HCT116 (cell line): Measurements from ENCODE around the gene SOCS3. TPM values are rescaled to one million over a fixed set of nuclear protein-coding genes. Genes with fewer than 3 reads are reported as not detected.

Experiments
- ATAC-seq: fragments of 200-7000 bp; cut with Tn5 transposase; 2 replicates; pipeline ENCODE4 v1.9.1; 2020; ENCODE audit warnings: mild to moderate bottlenecking, moderate library complexity
- BruUV-seq: library from RNA; stranded (reverse); fragments of 400-500 nt; replicated peaks from 2 replicates; lab custom pipeline; 2021; lab: Mats Ljungman, UMichigan
- CTCF ChIA-PET: fragments of 300-600 bp; sonication (Branson Sonifier 250); formaldehyde crosslinking; loops from one replicate; lab custom pipeline; 2021; ENCODE audit warnings: antibody characterized with exemption; lab: Charles Lee
- POLR2A ChIA-PET: fragments of 300-600, 350-600 bp; sonication (Branson Sonifier 250); formaldehyde crosslinking; loops from one replicate; lab custom pipeline; 2021; ENCODE audit warnings: antibody characterized with exemption; lab: Charles Lee
- RAD21 ChIA-PET, 2 experiments: fragments of 300-600 bp; sonication (Branson Sonifier 250); formaldehyde crosslinking; loops; one replicate each; lab custom pipeline; 2023; ENCODE audit warnings: low total read pairs in 2 of 2; ENCODE audit not compliant: uncharacterized antibody in 2 of 2, unreplicated experiment in 2 of 2, low non-redundant PET in 1 of 2; lab: Charles Lee
- DNase-seq: peaks from one replicate; pipeline ENCODE4 v3.0.0-alpha.2; 2010; ENCODE audit warnings: low read depth, low spot score
- H2AFZ ChIP-seq: fragments of 200-600 bp; shearing (Covaris generic), sonication (generic); 2 replicates; pipeline ENCODE4 v1.6.1; 2017; ENCODE audit warnings: low read depth, mixed run types, mixed read lengths, antibody characterized with exemption, low read length; ENCODE audit not compliant: poor library complexity, severe bottlenecking
- H3K27ac ChIP-seq: 2 replicates; pipeline ENCODE4 v1.5.1; 2012; ENCODE audit warnings: low read depth, low read length
- H3K27me3 ChIP-seq: fragments of 200-600 bp; sonication (generic); 2 replicates; pipeline ENCODE4 v1.6.1; 2016; ENCODE audit warnings: mixed run types, low read length, mixed read lengths; ENCODE audit not compliant: insufficient read depth
- H3K36me3 ChIP-seq, 2 experiments: fragments of 200-500 bp in 1 of 2; fragments of 200-600 bp in 1 of 2; sonication (Bioruptor generic) in 1 of 2; sonication (generic) in 1 of 2; 2 replicates each; pipeline versions ENCODE4 v1.5.1 to v1.6.1; 2014 to 2016; ENCODE audit warnings: low read length in 2 of 2, inconsistent platforms in 1 of 2, mixed read lengths in 1 of 2, mixed run types in 1 of 2; ENCODE audit not compliant: insufficient read depth in 2 of 2, control insufficient read depth in 1 of 2
- H3K4me1 ChIP-seq, 2 experiments: fragments of 200-600 bp in 1 of 2; sonication (generic) in 1 of 2; 2 replicates each; pipeline versions ENCODE4 v1.5.1 to v1.6.1; 2012 to 2017; ENCODE audit warnings: low read length in 2 of 2, inconsistent platforms in 1 of 2, mild to moderate bottlenecking in 1 of 2, mixed read lengths in 1 of 2, mixed run types in 1 of 2, moderate library complexity in 1 of 2; ENCODE audit not compliant: insufficient read depth in 2 of 2, control insufficient read depth in 1 of 2
- H3K4me2 ChIP-seq: fragments of 200-600 bp; sonication (generic); 2 replicates; pipeline ENCODE4 v1.6.1; 2017; ENCODE audit warnings: mixed run types, low read length, mixed read lengths
- H3K4me3 ChIP-seq, 2 experiments: fragments of 200-600 bp in 1 of 2; sonication (generic) in 1 of 2; replicated peaks in 1 of 2; 2 replicates each; pipeline ENCODE4 v1.5.1; 2011 to 2016; ENCODE audit warnings: low read length in 2 of 2, control low read depth in 1 of 2, low read depth in 1 of 2, mild to moderate bottlenecking in 1 of 2, mixed read lengths in 1 of 2, mixed run types in 1 of 2
- H3K79me2 ChIP-seq: fragments of 200-600 bp; sonication (generic); 2 replicates; pipeline ENCODE4 v1.6.1; 2017; ENCODE audit warnings: mild to moderate bottlenecking, mixed run types, low read length, moderate library complexity, mixed read lengths; ENCODE audit not compliant: insufficient read depth
- H3K9ac ChIP-seq: fragments of 200-600 bp; sonication (generic); 2 replicates; pipeline ENCODE4 v1.6.1; 2016; ENCODE audit warnings: low read length, mixed read lengths
- H3K9me2 ChIP-seq: fragments of 200-600 bp; sonication (generic), shearing (Covaris generic); 2 replicates; pipeline ENCODE4 v1.6.1; 2017; ENCODE audit warnings: mixed run types, mild to moderate bottlenecking, moderate library complexity; ENCODE audit not compliant: insufficient read depth
- H3K9me3 ChIP-seq, 2 experiments: fragments of 200-500 bp in 1 of 2; fragments of 200-600 bp in 1 of 2; sonication (Bioruptor generic) in 1 of 2; sonication (generic) in 1 of 2; 2 replicates each; pipeline ENCODE4 v1.6.1; 2014 to 2017; ENCODE audit warnings: low read length in 2 of 2, mixed read lengths in 2 of 2, inconsistent platforms in 1 of 2, low read depth in 1 of 2, mild to moderate bottlenecking in 1 of 2, mixed run types in 1 of 2, moderate library complexity in 1 of 2; ENCODE audit not compliant: control insufficient read depth in 1 of 2, insufficient read depth in 1 of 2
- H4K20me1 ChIP-seq: fragments of 200-600 bp; sonication (generic), shearing (Covaris generic); 2 replicates; pipeline ENCODE4 v1.6.1; 2017; ENCODE audit warnings: mixed run types, mild to moderate bottlenecking, moderate library complexity; ENCODE audit not compliant: insufficient read depth
- CBX3 ChIP-seq: IDR thresholded peaks from 2 replicates; pipeline ENCODE4 v1.6.1; 2012; ENCODE audit warnings: low read depth
- CEBPB ChIP-seq: IDR thresholded peaks from 2 replicates; pipeline ENCODE4 v1.6.1; 2012; ENCODE audit warnings: low read depth
- EGR1 ChIP-seq: IDR thresholded peaks from 2 replicates; pipeline ENCODE4 v1.6.1; 2012; ENCODE audit warnings: low read depth
- ELF1 ChIP-seq: IDR thresholded peaks from 2 replicates; pipeline ENCODE4 v1.6.1; 2012; ENCODE audit warnings: low read depth, borderline replicate concordance
- EZH2 ChIP-seq: fragments of 200-600 bp; sonication (generic); IDR thresholded peaks from 2 replicates; pipeline ENCODE4 v1.6.1; 2017; ENCODE audit warnings: antibody characterized with exemption, mixed run types
- EZH2phosphoT487 ChIP-seq: fragments of 200-600 bp; IDR thresholded peaks from 2 replicates; pipeline ENCODE4 v1.6.1; 2018; ENCODE audit warnings: antibody characterized with exemption, borderline replicate concordance
- FOSL1 ChIP-seq: IDR thresholded peaks from 2 replicates; pipeline ENCODE4 v1.6.1; 2012; ENCODE audit warnings: low read depth
- JUND ChIP-seq: IDR thresholded peaks from 2 replicates; pipeline ENCODE4 v1.6.1; 2012
- MAX ChIP-seq: IDR thresholded peaks from 2 replicates; pipeline ENCODE4 v1.6.1; 2012
- POLR2A ChIP-seq: IDR thresholded peaks from 2 replicates; pipeline ENCODE4 v1.7.0; 2011; ENCODE audit warnings: borderline replicate concordance; ENCODE audit not compliant: insufficient read depth, insufficient read length; ENCODE audit errors: extremely low read depth
- POLR2AphosphoS5 ChIP-seq: IDR thresholded peaks from 2 replicates; pipeline ENCODE4 v1.6.1; 2011; ENCODE audit warnings: mild to moderate bottlenecking, low read depth, low read length, moderate library complexity
- RAD21 ChIP-seq: IDR thresholded peaks from 2 replicates; pipeline ENCODE4 v1.6.1; 2012; ENCODE audit warnings: low read depth, mild to moderate bottlenecking
- SIN3A ChIP-seq: IDR thresholded peaks from 2 replicates; pipeline ENCODE4 v1.6.1; 2012; ENCODE audit warnings: low read depth
- SP1 ChIP-seq: IDR thresholded peaks from 2 replicates; pipeline ENCODE4 v1.6.1; 2012; ENCODE audit warnings: low read depth
- SRF ChIP-seq: IDR thresholded peaks from 2 replicates; pipeline ENCODE4 v1.6.1; 2012; ENCODE audit warnings: low read depth
- YY1 ChIP-seq: IDR thresholded peaks from 2 replicates; pipeline ENCODE4 v1.6.1; 2011; ENCODE audit warnings: low read length, low read depth, moderate library complexity, mild to moderate bottlenecking; ENCODE audit not compliant: insufficient replicate concordance; ENCODE audit errors: extremely low read depth
- ZFX ChIP-seq: fragments of 450-650 bp; IDR thresholded peaks from 2 replicates; pipeline ENCODE4 v1.6.1; 2017
- ZNF274 ChIP-seq: fragments of 200-500 bp; sonication (Bioruptor generic); IDR thresholded peaks from 2 replicates; pipeline ENCODE4 v1.6.1; 2014; ENCODE audit warnings: mild to moderate bottlenecking, low read depth, low read length, inconsistent platforms
- intact Hi-C: fragments of 100-400 bp; cut with micrococcal nuclease; formaldehyde crosslinking; loops from 2 replicates; pipeline ENCODE4 v1.10.0; 2022
- total RNA-seq: library from RNA; stranded (reverse); gene quantifications from one replicate; pipeline ENCODE4 v1.2.1, GENCODE V29; 2021; ENCODE audit not compliant: unreplicated experiment
- TF ChIP-seq, protein P1 (sequence below): IDR thresholded peaks from 2 replicates; pipeline ENCODE4 v1.6.1; 2012; ENCODE audit warnings: low read depth
- TF ChIP-seq, protein P2 (sequence below): IDR thresholded peaks from 2 replicates; pipeline ENCODE4 v1.6.1; 2012

Gene SOCS3
- total RNA-seq, 1 experiment from 2014 or later = 26.7 TPM

DNA sequence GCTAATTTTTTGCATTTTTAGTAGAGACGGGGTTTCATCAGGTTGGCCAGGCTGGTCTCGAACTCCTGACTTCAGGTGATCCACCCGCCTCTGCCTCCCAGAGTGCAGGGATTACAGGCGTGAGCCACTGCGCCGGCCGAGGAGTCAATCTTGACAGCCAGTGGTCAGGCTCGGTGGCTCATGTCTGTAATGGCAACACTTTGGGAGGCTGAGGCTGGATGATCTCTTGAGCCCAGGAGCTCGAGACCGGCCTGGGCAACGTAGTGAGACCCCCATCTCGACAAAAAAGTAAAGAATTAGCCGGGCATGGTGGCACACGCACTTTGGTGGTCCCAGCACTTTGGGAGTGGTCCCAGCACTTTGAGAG, 18.0 kb upstream of the SOCS3 start (continued):
- TF ChIP-seq, protein P1, sequence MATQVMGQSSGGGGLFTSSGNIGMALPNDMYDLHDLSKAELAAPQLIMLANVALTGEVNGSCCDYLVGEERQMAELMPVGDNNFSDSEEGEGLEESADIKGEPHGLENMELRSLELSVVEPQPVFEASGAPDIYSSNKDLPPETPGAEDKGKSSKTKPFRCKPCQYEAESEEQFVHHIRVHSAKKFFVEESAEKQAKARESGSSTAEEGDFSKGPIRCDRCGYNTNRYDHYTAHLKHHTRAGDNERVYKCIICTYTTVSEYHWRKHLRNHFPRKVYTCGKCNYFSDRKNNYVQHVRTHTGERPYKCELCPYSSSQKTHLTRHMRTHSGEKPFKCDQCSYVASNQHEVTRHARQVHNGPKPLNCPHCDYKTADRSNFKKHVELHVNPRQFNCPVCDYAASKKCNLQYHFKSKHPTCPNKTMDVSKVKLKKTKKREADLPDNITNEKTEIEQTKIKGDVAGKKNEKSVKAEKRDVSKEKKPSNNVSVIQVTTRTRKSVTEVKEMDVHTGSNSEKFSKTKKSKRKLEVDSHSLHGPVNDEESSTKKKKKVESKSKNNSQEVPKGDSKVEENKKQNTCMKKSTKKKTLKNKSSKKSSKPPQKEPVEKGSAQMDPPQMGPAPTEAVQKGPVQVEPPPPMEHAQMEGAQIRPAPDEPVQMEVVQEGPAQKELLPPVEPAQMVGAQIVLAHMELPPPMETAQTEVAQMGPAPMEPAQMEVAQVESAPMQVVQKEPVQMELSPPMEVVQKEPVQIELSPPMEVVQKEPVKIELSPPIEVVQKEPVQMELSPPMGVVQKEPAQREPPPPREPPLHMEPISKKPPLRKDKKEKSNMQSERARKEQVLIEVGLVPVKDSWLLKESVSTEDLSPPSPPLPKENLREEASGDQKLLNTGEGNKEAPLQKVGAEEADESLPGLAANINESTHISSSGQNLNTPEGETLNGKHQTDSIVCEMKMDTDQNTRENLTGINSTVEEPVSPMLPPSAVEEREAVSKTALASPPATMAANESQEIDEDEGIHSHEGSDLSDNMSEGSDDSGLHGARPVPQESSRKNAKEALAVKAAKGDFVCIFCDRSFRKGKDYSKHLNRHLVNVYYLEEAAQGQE = no peak

GRCh38 chr17:78376161-78376560, 16.3 kb upstream of the SOCS3 start:
- Histone ChIP-seq H3K9me2 (no peaks in the 10 kb centered on the region), H3K36me3 (no peaks in the 10 kb centered on the region; a peak in 2 of 4 replicates), H3K9ac (no peak overlapping the region), H3K27me3 (no peaks in the 10 kb centered on the region), H3K4me3 (no peak overlapping the region), H2AFZ (no peak overlapping the region), H3K27ac (no peak overlapping the region), H3K9me3 (no peaks in the 10 kb centered on the region), H3K79me2 (peaks cover 27% of the 10 kb centered on the region), H4K20me1 (peaks cover 7% of the 10 kb centered on the region; the same call in 1 of the 2 replicates), H3K4me1 (peaks cover 10 to 31% of the 10 kb centered on the region in 2 experiments), H3K4me2 (no peak overlapping the region)
- ATAC-seq = no peak
- ChIA-PET POLR2A (no interaction called here), CTCF (interaction anchor here (2.2 kb wide), 1 partner anchor 15 kb away, joined by 9 read pairs; no protein-coding TSS in a partner anchor), RAD21 (no interaction called here)
- no TSS peak for BruUV-seq
- no peak for DNase-seq
- TF ChIP-seq FOSL1 (no peak), ZFX (no peak), SP1 (no peak), EGR1 (no peak), JUND (no peak), ZNF274 (no peak), CEBPB (no peak), MAX (no peak), SRF (no peak), EZH2 (no peak), RAD21 (no peak), YY1 (no peak), POLR2AphosphoS5 (no peak), ELF1 (no peak), CBX3 (no peak), SIN3A (no peak), EZH2phosphoT487 (no peak), POLR2A (no peak)
- TF ChIP-seq, protein P1 = no peak
- TF ChIP-seq, protein P2, sequence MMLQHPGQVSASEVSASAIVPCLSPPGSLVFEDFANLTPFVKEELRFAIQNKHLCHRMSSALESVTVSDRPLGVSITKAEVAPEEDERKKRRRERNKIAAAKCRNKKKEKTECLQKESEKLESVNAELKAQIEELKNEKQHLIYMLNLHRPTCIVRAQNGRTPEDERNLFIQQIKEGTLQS = no peak
- intact Hi-C loops = no loop called here
